Smooth muscle cell (in vitro differentiated cells): Measurements from ENCODE around the gene STK24. TPM values are rescaled to one million over a fixed set of nuclear protein-coding genes. Genes with fewer than 3 reads are reported as not detected.

Experiments used
- DNase-seq: peaks from one replicate; lab custom pipeline; 2025; ENCODE audit not compliant: unreplicated experiment; lab: John Stamatoyannopoulos, UW
- H2AFZ ChIP-seq: fragments of 200-600 bp; sonication (generic); 2 replicates; pipeline ENCODE4 v1.6.0; 2016; ENCODE audit warnings: antibody characterized with exemption, low read depth, mild to moderate bottlenecking
- H3F3A ChIP-seq: fragments of 200-600 bp; sonication (generic); 2 replicates; pipeline ENCODE4 v1.6.0; 2017; ENCODE audit warnings: antibody characterized with exemption, low read depth
- H3K27ac ChIP-seq: fragments of 200-600 bp; sonication (generic); 2 replicates; pipeline ENCODE4 v1.5.1; 2016; ENCODE audit warnings: low read depth, mild to moderate bottlenecking
- H3K27me3 ChIP-seq: fragments of 200-600 bp; sonication (generic); 2 replicates; pipeline ENCODE4 v1.6.1; 2016; ENCODE audit warnings: low read depth, mild to moderate bottlenecking
- H3K36me3 ChIP-seq: fragments of 200-600 bp; sonication (generic); 2 replicates; pipeline ENCODE4 v1.5.1; 2016; ENCODE audit warnings: low read depth
- H3K4me1 ChIP-seq: fragments of 200-600 bp; sonication (generic); 2 replicates; pipeline ENCODE4 v1.5.1; 2016; ENCODE audit warnings: low read depth
- H3K4me2 ChIP-seq: fragments of 200-600 bp; sonication (generic); 2 replicates; pipeline ENCODE4 v1.6.0; 2016; ENCODE audit warnings: mild to moderate bottlenecking
- H3K4me3 ChIP-seq: fragments of 200-600 bp; sonication (generic); 2 replicates; pipeline ENCODE4 v1.5.1; 2016; ENCODE audit warnings: mild to moderate bottlenecking
- H3K79me2 ChIP-seq: fragments of 200-600 bp; sonication (generic); 2 replicates; pipeline ENCODE4 v1.6.0; 2016; ENCODE audit warnings: low read depth, mild to moderate bottlenecking
- H3K9ac ChIP-seq: fragments of 200-600 bp; sonication (generic); 2 replicates; pipeline ENCODE4 v1.6.0; 2016; ENCODE audit warnings: low read depth
- H3K9me3 ChIP-seq: fragments of 200-600 bp; sonication (generic); replicated peaks from 2 replicates; pipeline ENCODE4 v1.5.1; 2016; ENCODE audit warnings: low read depth
- H4K20me1 ChIP-seq: fragments of 200-600 bp; sonication (generic); 2 replicates; pipeline ENCODE4 v1.6.0; 2016; ENCODE audit warnings: low read depth
- WGBS: methylation state at CpG from one replicate; pipeline ENCODE4 v1.1.7; 2016; ENCODE audit warnings: low lambda C conversion rate; 5-methylcytosine and 5-hydroxymethylcytosine counted together
- polyA plus RNA-seq: library from polyadenylated mRNA; unstranded; fragments of >200 nt; fragmentation: Nextera tagmentation; extraction: Ambion mirVana; gene quantifications from 2 replicates; pipeline ENCODE4 v1.2.1, GENCODE V29; 2016
- total RNA-seq: library from RNA; depleted of rRNA; stranded (reverse); fragments of >200 nt; gene quantifications from 2 replicates; pipeline ENCODE4 v1.2.3, GENCODE V29; 2014
- TF ChIP-seq, protein P1 (sequence below): fragments of 200-600 bp; sonication (generic); IDR thresholded peaks from 2 replicates; pipeline ENCODE4 v1.5.1; 2017; ENCODE audit warnings: borderline replicate concordance, mild to moderate bottlenecking, antibody characterized with exemption; ENCODE audit not compliant: insufficient read depth, poor library complexity, severe bottlenecking

The STK24 gene
- total and polyA plus RNA-seq, 2 experiments from 2014 or later: 80.2 to 89.1 TPM

DNA sequence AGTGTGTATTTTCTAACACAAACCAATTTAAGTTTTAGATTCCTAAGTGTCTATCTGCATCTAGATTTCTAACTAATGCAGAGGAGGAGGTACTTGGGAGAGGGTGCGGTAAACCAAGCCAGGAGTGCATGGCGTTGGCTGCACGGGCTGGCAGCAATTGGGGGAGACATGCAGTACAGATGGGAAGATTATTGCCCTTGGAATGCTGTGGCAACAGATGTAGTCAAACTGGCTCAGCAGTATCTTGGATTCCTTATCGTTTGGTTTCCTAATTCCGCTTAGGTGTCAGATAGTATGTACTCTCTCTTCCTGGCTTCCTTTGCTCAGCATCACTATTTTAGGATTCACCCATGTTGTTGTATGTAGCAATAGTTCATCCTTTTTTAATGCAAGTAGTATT, 29.4 kb upstream of the STK24 start:
- WGBS: 46% methylated on average over 5 of the region's 5 CpGs
- no peaks in the 10 kb centered on the region for H3K36me3 ChIP-seq
- H3K9me3 ChIP-seq: no peaks in the 10 kb centered on the region
- no peaks in the 10 kb centered on the region for H3K4me1 ChIP-seq
- no peaks in the 10 kb centered on the region for H3K79me2 ChIP-seq
- no peak overlapping the region for H3K27ac ChIP-seq
- TF ChIP-seq, protein P1, sequence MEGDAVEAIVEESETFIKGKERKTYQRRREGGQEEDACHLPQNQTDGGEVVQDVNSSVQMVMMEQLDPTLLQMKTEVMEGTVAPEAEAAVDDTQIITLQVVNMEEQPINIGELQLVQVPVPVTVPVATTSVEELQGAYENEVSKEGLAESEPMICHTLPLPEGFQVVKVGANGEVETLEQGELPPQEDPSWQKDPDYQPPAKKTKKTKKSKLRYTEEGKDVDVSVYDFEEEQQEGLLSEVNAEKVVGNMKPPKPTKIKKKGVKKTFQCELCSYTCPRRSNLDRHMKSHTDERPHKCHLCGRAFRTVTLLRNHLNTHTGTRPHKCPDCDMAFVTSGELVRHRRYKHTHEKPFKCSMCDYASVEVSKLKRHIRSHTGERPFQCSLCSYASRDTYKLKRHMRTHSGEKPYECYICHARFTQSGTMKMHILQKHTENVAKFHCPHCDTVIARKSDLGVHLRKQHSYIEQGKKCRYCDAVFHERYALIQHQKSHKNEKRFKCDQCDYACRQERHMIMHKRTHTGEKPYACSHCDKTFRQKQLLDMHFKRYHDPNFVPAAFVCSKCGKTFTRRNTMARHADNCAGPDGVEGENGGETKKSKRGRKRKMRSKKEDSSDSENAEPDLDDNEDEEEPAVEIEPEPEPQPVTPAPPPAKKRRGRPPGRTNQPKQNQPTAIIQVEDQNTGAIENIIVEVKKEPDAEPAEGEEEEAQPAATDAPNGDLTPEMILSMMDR: no peak
- DNase-seq: no peak
- no peak overlapping the region for H2AFZ ChIP-seq
- H3K9ac ChIP-seq: no peak overlapping the region
- H3K27me3 ChIP-seq: no peaks in the 10 kb centered on the region
- no peaks in the 10 kb centered on the region for H4K20me1 ChIP-seq
- no peak overlapping the region for H3K4me2 ChIP-seq
- no peaks in the 10 kb centered on the region for H3F3A ChIP-seq
- no peak overlapping the region for H3K4me3 ChIP-seq

DNA sequence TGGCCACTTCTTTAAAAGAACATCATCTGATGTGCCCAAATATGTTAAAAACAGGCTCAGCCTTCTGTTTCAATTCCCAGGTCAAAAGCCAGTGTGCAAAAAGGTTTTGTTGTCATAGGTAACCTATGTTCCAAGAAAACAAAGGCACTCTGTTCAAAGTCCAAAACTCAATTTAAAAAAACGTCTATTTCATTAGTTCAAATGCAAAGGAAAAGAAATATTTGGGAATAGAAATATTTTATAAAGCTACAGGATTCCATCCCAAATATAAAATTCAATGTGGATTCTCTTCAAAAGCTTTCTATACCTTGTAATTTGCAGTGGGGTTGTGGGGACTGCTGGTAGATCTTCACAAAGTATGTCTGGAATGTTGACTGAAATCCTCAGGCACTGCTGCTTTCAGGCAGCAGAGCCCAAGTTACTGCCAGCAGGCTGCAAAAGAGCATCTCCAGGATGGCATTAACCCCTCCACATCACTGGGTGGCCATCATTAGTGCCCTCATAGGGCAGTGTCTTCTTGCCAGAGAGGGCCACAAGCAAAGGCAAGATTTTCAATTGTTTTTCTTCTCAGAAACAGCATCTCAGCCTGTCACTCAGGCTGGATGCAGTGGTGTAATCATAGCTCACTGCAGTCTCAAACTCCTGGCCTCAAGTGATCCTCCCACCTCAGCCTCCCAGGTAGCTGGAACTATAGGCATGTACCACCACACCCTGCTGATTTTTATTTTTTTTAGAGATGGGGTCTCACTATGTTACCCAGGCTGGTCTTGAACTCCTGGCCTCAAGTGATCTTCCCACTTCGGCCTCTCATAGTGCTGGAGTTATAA, 22.8 kb upstream of the STK24 start:
- WGBS: 55% methylated on average over 2 of the region's 2 CpGs
- Histone ChIP-seq H3K9ac (no peak overlapping the region), H3K79me2 (no peaks in the 10 kb centered on the region), H3K36me3 (no peaks in the 10 kb centered on the region), H2AFZ (no peak overlapping the region), H4K20me1 (no peaks in the 10 kb centered on the region), H3K27me3 (no peaks in the 10 kb centered on the region), H3K4me1 (peaks cover 7% of the 10 kb centered on the region), H3F3A (no peaks in the 10 kb centered on the region), H3K27ac (no peak overlapping the region), H3K9me3 (no peaks in the 10 kb centered on the region), H3K4me2 (no peak overlapping the region), H3K4me3 (no peak overlapping the region)
- no peak for DNase-seq
- TF ChIP-seq, protein P1: no peak

DNA sequence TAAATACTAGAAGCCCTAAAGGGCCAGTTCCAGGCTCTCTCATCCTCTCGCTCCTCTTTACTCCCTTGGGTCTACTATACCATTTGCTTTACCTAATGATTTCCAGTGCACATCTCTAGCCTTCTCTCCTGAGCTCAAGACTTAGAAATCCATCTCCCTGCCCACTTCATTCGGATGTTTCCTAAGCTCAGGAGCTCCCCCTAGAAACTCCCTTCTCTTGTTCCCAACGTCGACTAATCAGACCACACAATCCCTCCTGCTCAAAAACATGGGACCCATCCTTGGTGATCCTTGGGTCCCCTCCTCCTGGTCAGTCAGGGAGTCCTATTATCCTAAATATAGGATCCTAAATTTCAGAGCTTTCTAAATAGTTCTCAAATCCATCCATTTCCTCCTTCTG, 21.1 kb upstream of the STK24 start:
- no peak overlapping the region for H3K4me2 ChIP-seq
- H3K4me1 ChIP-seq: peaks cover 7% of the 10 kb centered on the region
- no peaks in the 10 kb centered on the region for H3K9me3 ChIP-seq
- no peak for DNase-seq
- no peak overlapping the region for H2AFZ ChIP-seq
- no peak overlapping the region for H3K9ac ChIP-seq
- H3K79me2 ChIP-seq: no peaks in the 10 kb centered on the region
- H3K4me3 ChIP-seq: no peak overlapping the region
- no peaks in the 10 kb centered on the region for H4K20me1 ChIP-seq
- no peak overlapping the region for H3K27ac ChIP-seq
- H3K27me3 ChIP-seq: no peaks in the 10 kb centered on the region
- TF ChIP-seq, protein P1: no peak
- H3K36me3 ChIP-seq: no peaks in the 10 kb centered on the region
- 50% methylated on average over 4 of the region's 4 CpGs for WGBS
- H3F3A ChIP-seq: no peaks in the 10 kb centered on the region

DNA sequence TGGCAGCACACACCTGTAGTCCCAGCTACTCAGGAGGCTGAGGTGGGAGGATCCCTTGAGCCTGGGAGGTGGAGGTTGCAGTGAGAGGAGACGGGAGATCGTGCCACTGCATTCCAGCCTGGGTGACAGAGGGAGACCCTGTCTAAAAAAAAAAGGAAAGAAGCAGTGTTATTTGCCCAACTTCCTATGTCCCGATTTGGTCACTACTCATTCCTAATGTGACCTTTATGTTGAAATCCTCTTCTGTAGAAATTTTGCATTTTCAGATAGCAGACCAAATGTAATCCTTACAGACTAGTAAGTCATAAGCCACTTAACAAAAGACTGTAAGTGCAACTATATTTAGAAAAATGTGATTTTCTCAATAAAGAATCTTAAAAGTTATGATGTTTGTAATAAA, 18.2 kb upstream of the STK24 start:
- Histone ChIP-seq H4K20me1 (no peaks in the 10 kb centered on the region), H3K9ac (no peak overlapping the region), H3K36me3 (no peaks in the 10 kb centered on the region), H2AFZ (no peak overlapping the region), H3K27ac (no peak overlapping the region), H3K79me2 (no peaks in the 10 kb centered on the region), H3K27me3 (no peaks in the 10 kb centered on the region), H3K4me3 (no peak overlapping the region), H3F3A (no peaks in the 10 kb centered on the region), H3K4me1 (peaks cover 7% of the 10 kb centered on the region), H3K4me2 (no peak overlapping the region), H3K9me3 (no peaks in the 10 kb centered on the region)
- WGBS: 81% methylated on average over 3 of the region's 3 CpGs
- no peak for DNase-seq
- TF ChIP-seq, protein P1: no peak
